MV-4-11 (cell line): ENCODE data around the gene PRAC1.

Source experiments
- DNase-seq: peaks from one replicate; lab custom pipeline; 2025; lab: John Stamatoyannopoulos, UW

Gene PRAC1

GRCh38 chr17:48722201-48722907 lies at the start of gene PRAC1:
Gene PRAC1, minus strand, starts transcription at chr17:48722518. Its CDS starts 126 bp downstream, at chr17:48722392.
- DNase-seq = no peak

- DNase-seq = peak; percentile 16
Observed at GRCh38 chr17:48770954-48771353, 48.6 kb upstream of the PRAC1 start.

- peak; percentile 80 for DNase-seq
Observed at GRCh38 chr17:48769009-48769675, 46.8 kb upstream of the PRAC1 start.

GRCh38 chr17:48767263-48767774 lies 45.0 kb upstream of the PRAC1 start:
- no peak for DNase-seq

- DNase-seq = no peak
Observed at GRCh38 chr17:48761114-48761513, 38.8 kb upstream of the PRAC1 start.

- DNase-seq = no peak
Observed at GRCh38 chr17:48760411-48760810, 38.1 kb upstream of the PRAC1 start.

- DNase-seq = no peak
Observed at GRCh38 chr17:48759288-48759687, 37.0 kb upstream of the PRAC1 start.

- DNase-seq = no peak
Observed at GRCh38 chr17:48757524-48757961, 35.2 kb upstream of the PRAC1 start.

- DNase-seq = peak; percentile 54
Observed at GRCh38 chr17:48756830-48757251, 34.5 kb upstream of the PRAC1 start.

GRCh38 chr17:48755356-48755755 lies 33.0 kb upstream of the PRAC1 start:
- peak; percentile 61 for DNase-seq

GRCh38 chr17:48754500-48755261 lies 32.4 kb upstream of the PRAC1 start:
- DNase-seq = no peak

GRCh38 chr17:48753794-48754499 lies 31.6 kb upstream of the PRAC1 start:
- no peak for DNase-seq

- no peak for DNase-seq
Observed at GRCh38 chr17:48752399-48753288, 30.3 kb upstream of the PRAC1 start.

- no peak for DNase-seq
Observed at GRCh38 chr17:48751733-48752398, 29.5 kb upstream of the PRAC1 start.

- DNase-seq = no peak
Observed at GRCh38 chr17:48751172-48751571, 28.9 kb upstream of the PRAC1 start.

GRCh38 chr17:48749621-48750553 lies 27.6 kb upstream of the PRAC1 start:
- no peak for DNase-seq

GRCh38 chr17:48748718-48749566 lies 26.6 kb upstream of the PRAC1 start:
- DNase-seq = no peak
